Adrenal gland (tissue), 5 donors: ENCODE measurements around the gene PHLDA3.

Source experiments
- POLR2A ChIP-seq, 2 donors: fragments of 450-650 bp; IDR thresholded peaks; one replicate each; pipeline ENCODE4 v1.6.1; 2017; ENCODE audit warnings: antibody characterized with exemption in 2 of 2, mild to moderate bottlenecking in 2 of 2, moderate library complexity in 1 of 2
- TF ChIP-seq, protein P1 (sequence below), 6 experiments: fragments of 450-650 bp in 4 of 6; fragments of 200-600 bp in 2 of 6; sonication (generic) in 1 of 6; IDR thresholded peaks; 1 replicate in 5 of 6; 2 replicates in 1 of 6; pipeline versions ENCODE4 v1.5.1 to v1.8.0; 2016 to 2021; ENCODE audit warnings: antibody characterized with exemption in 6 of 6, mild to moderate bottlenecking in 2 of 6, moderate library complexity in 1 of 6
- donor health status: DM: no; HTN: no; CAD: no.

DNA sequence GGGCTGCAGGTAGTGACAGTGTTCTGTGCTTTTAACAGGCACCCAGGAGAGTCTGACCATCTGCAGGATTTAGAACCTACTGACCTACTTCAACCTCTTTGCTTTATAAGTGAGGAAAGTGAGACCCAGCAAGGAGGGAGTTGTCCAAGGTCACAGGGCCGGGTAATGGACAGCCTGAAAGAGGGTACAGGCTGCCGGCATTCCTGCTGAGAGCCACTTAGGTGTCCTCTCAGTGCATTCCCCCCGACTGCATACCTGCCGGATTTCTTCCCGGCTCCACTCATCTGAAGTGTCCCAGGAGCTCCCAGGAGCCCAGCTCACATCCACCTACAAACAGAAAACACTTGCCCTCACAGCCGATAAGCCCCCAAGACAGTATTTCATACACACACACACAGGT lies 13.9 kb downstream of the PHLDA3 start:
- TF ChIP-seq, protein P1, sequence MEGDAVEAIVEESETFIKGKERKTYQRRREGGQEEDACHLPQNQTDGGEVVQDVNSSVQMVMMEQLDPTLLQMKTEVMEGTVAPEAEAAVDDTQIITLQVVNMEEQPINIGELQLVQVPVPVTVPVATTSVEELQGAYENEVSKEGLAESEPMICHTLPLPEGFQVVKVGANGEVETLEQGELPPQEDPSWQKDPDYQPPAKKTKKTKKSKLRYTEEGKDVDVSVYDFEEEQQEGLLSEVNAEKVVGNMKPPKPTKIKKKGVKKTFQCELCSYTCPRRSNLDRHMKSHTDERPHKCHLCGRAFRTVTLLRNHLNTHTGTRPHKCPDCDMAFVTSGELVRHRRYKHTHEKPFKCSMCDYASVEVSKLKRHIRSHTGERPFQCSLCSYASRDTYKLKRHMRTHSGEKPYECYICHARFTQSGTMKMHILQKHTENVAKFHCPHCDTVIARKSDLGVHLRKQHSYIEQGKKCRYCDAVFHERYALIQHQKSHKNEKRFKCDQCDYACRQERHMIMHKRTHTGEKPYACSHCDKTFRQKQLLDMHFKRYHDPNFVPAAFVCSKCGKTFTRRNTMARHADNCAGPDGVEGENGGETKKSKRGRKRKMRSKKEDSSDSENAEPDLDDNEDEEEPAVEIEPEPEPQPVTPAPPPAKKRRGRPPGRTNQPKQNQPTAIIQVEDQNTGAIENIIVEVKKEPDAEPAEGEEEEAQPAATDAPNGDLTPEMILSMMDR (IDR thresholded peaks at IDR 0.05): no peak
- no peak for TF ChIP-seq POLR2A (IDR thresholded peaks at IDR 0.05)
